Activated CD4-positive, alpha-beta T cell treated with anti-CD3 and anti-CD28 coated beads, Interleukin-2, Interleukin-6, amounts not matched to agents 100 ng/mL and 50 ng/mL, durations not matched to agents 16 hours and 8 hours (primary cell): Measurements from ENCODE around the gene DST.

Source experiments
- DNase-seq: peaks from one replicate; pipeline ENCODE4 v3.0.0-alpha.2; 2020

The DST gene

DNA sequence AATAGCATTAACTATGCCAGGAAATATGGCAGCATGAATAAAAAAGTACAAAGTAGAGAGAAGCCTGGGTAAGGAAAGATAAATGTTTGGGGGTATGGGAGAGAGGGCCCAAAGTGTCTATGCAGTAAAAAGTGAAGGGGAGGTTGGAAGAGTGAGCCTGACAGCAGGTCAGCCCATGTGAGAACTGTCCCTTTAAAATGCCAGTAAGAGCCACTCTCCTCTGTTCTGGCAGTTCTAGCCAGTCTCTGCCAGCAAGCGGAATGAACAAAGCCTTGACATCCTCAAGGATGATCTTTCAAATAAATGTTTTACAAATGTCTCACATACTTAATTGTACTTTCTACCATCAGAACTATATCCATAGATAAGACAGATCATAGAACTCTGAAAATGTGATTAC is 164.5 kb downstream of the DST start:
- DNase-seq, result no peak

DNA sequence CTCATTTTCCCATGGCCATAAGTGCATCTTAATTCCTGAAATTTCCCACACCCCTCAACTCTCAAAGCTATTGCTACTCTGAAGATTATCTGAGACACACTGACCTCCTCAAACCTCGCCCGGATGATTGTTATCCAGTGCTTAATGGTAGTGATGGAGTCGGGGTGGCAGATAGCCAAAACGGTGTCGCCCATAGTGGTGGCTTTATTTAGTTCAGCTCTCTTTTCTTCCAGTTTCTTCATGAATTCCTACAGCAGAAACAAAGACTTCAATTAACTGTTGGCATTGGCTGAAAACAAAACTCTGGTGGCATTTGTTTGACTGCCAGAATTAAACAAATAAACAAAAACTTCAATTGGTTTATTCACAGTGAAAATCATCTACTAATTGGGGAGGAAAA is 165.4 kb downstream of the DST start:
- DNase-seq, result no peak

DNA sequence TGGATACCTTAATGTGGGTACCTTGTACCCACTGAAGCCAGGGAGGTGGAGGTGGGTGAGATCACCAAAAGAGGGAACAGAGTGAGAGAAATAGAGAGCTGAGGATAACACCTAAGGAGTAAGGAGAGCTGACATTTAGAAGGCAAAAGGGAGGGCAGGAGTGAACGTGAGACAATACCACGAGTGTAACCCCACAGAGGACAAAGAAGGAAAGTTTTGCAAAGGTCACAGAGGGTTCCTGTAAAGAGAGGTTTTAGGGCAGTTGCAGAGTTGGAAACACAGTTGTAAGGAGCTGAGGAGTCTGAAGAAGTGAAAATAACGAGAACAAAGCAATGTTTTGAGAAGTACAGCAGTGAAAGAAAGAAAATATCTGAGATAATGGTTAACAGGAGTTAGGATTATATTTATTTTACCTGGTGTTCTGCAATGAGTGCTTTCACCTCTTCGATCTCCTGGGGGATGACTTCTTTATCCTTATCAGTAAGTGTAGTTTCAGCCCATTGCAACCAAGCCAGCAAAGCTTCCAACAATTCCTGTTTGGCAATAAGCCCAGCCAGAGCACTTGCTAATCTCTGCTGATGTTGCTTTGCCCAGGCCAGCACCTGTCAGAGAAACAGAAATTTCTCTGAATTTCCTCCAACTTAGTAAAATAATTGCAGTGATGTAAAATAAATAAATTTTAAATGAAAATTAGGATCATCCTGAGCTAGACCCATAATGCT is 166.8 kb downstream of the DST start:
- DNase-seq, result no peak

DNA sequence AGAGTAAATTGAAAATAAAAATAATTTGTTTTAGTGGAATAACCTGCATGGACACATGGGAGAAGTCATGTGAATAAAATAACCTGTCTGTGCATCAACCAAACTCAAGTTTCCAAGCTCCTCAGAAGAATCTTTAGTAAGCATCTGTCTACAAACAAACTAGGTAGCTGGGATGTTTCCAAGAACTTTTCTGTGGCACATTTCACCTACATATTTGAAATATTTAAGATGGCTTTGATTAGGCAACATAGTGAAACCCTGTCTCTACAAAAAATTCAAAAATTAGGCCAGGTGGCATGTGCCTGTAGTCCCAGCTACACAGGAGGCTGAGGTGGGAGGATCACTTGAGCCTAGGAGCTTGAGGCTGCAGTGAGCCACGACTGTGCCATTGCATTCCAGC is 168.2 kb downstream of the DST start:
- DNase-seq, result no peak

DNA sequence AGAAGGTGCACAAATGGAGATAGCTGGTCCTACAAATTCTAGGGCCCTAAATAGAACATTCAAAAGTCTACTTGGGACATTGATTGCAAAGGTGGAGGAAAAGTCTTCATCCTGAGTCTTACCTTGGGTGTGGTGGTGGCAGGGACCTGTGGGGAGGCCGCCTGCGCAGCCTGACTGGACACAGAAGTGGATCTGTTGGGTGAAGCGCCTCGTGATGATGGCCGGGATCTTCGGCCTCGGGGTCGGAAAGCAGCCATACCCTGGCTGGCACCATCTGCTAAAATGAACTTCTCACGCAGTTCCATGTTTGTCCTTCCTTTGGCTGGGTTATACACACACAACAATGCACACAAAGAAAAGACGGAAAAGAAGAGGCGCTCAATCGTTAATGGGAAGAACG is 179.2 kb downstream of the DST start:
- no peak for DNase-seq

DNA sequence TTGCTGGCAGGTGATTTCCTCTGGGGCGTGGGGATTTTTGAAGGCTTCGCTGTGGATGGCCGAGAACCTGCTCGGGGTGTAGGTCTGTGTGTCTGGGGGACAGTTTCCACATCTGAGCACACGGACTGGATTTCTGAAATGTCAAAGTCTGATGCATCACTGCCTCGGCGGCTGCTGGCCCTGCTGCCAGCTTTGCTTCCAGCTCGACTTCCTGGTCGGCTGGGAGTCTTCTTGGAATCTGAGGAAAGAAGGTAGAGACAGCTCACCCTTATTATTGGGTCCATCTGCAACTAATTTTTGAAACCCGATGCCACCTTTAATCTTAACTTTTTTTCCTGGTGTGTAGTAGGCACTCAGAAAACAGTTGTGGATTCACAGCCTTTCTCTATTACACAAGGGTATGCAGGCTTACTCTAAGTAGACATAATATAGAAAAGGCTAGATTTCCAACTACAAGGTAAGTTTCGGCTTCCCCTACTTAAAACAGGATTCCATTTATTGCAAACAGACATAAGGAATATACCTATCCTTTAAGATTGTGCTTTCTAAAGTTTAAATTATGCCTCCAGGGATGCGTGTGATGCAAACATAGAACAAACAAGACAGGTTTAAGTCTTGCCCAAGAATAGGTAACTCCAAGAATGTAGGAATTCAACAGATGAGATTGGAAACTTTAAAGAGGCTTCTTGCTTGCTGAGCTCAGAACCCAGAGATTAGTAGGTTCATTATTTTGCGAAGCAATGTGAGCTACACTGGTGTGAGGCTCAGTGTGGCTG is 183.5 kb downstream of the DST start:
- no peak for DNase-seq

DNA sequence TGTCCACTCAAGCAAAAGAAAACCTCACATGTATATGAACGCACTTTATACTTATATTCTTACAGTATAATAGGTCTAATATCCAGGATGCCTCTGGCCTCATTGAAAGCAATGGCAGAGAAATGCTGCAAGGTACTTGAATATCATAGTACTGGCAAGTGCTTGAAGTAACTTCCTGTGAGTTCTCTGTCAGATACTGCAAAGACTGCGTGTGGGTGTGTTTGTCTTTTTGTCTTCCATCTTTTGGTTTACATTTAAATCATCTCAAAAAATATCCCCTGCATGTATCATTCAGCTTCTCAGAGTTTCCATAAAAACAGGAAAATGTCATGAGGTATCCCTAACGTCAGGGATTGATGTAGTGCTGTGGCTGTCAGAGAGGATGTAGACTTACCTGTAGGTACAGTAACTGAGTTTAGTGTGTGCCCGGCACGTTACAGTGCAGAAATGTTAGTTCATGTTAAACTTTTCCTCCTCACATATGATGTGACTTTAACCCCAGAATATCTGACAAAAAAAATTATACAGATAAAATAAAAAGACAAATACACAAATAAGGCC is 184.3 kb downstream of the DST start:
- no peak for DNase-seq

DNA sequence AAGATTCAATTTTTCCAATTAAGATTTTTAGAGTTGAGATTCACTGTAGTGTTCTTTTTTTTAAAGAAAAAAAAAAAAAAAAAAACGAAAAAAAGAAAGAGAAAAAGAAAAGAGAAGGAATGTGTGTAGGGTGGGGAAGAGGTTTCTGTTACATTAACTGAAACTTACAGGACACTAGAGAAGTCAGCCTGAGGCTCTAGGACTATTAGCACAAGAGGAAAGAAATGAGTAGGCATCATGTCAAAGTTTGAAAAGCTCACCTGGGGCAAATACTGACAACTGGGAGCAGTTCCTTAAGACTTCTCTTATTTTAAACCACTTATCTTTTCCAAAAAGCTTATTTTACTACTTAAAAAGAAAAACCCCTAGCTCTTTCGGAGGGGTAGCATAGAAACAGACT is 185.9 kb downstream of the DST start:
- no peak for DNase-seq

DNA sequence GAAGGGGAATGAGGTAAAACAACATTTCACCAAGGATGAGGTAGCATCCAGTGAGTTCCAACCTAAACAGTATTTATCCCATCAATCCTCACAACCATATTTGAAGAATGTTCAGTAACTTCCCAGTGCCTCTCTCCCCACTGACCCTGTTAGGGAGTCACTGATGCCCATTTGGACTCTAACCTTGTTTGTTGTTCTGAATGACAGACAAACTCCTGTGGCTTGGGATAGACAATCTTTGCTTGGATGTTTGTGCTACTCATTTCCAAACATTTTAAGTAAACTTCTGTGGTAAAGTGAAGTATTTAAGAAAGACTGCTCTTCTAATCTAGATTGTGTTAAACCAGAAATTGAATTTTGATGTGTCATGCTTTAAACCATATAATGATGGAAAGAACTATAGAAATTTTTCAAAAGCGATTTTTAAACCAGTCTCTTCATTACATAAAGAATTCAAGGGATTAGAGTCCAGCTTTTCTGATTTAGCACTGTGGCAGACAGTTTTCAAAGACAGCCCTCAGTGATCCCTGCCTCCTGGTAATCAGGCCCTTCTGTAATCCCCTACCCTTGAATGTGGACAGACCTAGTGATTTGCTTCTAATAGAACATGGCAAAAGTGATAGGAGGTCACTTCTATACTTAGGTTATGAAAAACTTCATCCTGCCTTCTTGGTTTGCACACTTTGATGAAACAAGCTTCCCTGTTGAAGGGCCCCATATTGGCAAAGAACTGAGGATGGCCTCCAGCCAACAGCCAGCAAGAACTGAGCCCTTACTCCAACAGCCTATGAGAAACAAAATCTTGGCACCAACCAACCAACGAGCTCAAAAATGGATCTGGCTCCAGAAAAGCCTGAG is 191.6 kb downstream of the DST start:
- no peak for DNase-seq

DNA sequence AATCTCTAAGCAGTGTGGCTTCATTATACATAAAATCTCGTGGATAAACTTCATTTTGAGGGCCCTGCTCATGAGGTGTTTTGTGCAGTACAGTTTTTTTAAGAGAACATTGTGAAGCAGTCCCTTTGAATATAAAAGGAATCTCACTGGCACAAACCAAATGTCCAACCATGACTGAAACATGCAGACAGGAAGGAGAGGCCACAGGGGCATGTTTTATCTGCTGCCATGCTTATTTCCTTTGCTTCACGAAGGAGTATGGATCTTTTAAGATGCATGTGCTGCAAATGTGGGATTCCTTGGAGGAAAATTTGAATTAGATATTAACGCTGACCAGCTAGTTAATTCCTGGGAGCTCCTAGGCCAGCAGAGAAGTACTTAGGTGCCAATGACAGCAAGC is 192.3 kb downstream of the DST start:
- no peak for DNase-seq

DNA sequence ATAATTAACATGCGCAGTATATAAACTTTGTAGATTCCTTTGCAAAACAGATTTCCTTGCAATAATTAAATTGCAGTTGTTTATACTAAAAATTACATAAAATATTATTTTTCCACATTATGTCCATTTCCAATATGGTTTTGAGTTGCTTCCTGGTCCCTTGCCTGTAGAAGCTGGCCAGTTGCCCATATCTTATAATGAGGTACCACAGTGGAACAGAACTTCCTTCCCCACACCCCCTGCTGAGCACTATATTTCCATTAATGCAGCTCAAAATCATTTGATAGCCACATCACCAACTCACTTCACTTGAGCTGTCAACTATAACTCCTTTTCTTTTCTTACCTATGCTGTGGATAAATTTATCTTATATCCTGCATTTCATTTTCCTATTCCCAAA is 194.6 kb downstream of the DST start:
- DNase-seq, result no peak

DNA sequence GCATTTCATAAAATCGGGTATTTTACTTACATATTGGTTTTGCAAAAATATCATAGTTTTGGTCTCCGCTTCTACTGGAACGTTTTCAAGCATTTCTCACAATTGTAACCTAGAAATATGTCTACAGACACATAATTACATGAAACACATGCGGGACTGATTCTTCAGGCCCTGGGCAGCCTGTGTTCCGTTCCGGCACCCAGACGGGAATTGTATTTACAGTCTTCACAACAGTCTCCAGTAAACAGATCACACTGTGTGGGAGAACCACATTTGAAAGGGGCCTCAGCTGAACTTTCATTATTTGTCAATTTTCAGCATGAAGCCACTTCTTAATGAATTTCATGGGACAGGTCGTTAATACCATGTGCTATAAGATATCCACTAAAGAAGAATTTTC is 196.9 kb downstream of the DST start:
- no peak for DNase-seq

DNA sequence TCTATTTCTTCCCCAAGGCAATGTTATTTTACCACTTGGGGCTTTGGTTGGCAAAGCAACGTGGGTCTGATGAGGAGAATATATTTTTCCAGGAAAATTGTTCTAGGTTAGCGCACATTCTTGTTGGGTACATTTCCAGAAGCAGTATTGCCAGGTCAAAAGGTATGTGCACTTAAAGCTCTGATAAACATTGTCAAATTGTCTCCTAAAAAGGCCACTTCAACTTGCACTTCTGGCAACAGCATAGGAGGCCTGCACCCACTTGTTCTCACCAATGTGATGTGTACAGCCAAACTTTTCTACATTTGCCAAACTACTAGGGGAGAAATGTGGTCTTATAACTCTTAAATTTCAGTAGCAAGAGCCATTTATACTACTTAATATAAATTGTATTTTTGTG is 197.8 kb downstream of the DST start:
- DNase-seq, result no peak

DNA sequence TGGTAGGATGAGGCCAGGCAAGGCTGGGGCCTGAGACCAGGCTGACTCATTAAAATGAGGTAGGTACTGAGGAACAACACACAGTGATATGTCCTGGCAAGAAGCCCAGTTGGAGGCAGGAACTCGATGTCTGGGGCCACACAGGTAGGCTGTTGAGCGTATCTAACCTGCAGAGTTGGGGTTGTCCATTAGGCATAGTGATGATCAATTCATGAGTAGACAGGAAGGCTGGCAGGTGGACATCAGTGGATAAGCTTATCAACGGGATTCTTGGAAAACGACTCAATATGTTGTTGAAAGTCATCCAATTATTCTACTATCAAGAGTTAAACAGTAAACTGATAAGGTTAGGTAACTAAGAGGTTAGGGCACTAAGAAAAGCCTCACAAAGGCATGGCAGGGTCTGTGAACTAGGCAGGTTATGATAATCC is 202.1 kb downstream of the DST start:
- no peak for DNase-seq

DNA sequence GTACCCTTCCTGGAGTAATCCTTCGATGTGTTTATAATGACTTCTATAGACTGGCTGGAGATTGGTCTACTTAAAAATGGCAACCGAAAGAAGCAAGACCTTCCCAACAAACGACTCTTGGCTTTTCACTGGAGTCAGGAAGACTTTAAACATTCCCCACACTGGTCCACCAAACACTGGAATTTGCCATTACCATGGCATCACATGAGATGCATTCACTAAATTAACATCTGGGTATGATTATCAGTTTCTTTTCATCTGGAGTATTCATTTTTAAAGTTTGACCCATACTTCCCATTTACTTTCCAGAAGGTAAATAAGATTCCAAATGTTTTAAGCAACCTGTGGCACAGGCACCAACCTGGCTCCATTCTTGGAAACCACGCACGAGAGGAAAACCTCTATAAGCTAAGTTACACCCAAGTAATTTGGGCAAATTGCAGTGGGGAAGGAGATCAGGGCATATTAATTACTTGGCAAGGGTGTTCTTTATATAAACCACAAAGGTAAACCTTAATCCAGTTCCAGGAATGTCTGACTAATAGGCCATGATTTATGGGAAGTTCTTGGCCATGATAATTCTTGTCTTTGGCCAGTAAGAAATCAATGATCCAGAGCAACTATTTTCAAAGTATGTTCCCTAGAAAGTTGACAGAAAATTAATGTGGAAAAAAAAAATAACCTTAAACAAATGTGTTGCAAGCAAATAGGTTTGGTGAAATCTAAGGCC is 205.4 kb downstream of the DST start:
- no peak for DNase-seq

DNA sequence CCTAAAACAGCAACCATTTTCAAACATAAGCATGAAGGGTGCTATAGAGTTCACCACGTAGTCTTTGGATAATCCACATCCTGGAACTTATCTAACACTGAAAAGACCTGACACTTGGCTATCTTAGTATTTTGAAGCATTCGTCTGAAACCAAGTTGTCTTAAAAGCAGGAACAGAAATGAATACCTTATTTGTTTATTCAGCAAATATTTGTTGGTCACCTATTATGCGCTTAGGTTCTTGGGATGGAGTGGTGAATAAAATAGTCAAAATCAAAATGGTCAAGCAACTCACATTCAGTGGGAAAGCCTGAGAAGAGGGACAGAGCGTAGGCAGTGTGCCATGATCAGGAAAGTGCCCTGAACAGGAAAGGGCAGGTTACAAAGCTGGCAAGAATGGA is 206.9 kb downstream of the DST start:
- DNase-seq, result no peak

DNA sequence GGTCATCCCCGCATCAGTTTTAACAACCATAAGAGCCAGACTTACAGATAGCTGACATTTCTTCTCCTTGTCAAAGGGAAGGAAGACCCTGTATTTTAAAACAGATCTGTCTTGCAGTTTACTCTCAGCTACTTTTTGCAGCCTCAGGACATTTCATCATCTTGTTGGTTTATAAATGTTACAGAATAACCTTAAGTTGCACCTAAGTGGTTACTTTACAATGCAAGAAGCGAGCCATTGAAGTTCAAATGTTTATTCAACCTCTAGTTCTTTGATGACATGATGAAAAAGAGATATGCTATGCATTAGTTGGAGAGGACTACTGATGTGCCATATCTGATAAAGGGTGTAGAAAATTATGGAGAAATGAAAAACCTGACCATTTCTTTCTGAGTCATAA is 207.4 kb downstream of the DST start:
- DNase-seq, result no peak

DNA sequence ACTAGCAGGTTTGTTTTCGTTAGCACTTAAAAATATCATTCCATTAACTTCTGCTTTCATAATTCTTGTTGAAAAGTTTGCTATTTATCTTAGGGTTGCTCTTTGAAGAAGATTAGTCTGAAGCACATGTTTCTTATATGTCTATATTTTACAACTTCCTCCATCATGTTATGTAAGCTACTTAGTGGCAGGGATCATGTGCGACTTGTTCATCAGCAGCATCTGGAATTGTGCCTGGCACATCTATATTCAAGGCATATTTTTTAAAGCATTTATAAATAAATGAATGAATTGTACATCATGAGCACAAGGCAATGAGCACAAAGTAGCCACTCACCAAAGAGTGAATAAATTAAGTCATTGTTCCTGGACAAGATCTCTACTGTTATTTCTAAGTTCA is 208.1 kb downstream of the DST start:
- DNase-seq, result no peak

DNA sequence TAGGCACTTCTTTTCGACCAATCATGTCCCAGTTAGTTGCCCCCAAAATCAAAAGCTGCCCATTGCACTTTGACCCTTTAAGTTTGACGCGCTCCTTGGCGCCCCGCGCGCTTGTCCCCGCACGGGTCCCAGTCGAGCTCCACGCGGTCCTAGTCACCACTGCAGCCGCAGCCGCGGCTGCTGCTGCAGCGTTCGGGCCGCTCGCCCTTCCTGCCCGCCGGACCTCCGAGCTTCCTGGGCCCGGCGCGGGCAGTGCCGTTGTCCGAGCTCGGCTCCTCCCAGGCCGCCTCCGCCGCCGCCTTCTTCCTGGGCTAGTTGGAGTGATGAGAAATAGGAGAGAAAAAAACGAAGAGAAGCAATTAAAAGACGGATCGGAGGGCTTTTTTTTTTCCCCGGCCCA is 209.6 kb downstream of the DST start:
- no peak for DNase-seq

DNA sequence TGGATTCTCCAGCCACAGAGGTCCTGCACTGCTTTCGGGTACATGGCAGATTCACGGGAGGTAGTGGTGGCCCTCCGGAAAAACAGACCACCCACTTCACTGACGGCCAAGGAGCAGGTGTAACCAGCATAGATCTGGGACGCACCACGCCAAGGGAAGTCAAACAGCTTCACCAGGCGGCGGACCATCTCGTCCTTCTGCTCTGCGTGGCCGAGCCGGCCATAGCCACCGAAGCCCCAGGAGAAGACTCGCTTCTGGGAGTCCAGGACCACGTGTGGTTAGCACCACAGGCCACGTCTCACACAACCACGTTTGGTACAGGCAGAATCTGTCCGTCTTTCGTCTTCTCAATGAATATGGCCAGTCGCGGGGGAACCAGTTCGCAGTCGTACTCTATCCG is 210.5 kb downstream of the DST start:
- no peak for DNase-seq

DNA sequence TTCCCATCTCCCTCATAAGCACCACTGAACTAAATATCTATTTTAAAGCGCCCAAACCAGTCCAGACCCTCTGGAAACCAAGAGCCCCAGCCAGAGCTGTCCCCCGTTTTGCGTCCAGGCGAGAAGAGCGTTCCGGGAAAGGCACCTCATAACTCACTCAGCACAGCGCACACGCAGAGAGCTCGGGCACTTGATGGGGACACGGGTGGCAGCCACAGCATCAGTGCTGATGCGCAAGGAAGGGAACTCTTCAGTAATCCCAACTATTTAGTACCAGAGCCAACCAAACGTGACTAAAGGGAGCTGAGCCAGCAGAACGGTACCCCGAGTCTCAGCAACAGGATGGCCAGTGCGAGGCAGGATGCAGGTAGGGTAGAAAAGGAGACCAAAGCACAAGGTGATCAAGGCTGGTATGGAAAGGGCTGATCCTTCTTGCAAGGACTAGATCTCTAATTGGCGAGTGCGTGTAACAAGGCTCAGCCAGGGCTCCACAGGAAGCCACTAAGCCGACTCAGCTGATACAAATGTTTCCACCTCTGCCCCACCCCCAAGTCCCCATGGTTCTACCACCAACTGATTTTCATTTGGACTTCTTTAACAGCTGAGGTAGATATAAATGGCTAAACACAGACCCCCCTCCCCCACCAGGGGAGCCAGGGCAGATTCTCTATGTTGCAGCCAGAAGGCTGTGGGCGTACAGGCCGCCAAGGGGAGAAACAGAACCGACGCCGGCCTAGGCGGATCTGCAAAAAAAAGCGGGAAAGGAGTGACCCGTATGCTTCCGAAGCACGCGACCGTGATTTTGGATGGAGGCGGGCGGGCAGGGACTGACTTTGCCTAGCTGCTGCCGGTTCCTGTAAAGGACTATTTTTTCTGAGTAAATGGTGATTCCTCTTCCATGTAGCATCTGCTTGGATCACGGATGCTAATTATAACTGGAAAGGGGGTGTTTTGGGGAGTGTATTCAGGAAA is 211.8 kb downstream of the DST start:
- no peak for DNase-seq
